Loucy (cell line): Measurements from ENCODE around the gene SLC25A13.
"Not testable (repeated sequence)": the region's sequence is repeated elsewhere in the genome, so short reads cannot be mapped to it uniquely, and the experiment has no call there.

Source experiments
- H2AFZ ChIP-seq: fragments of 200-600 bp; sonication (generic); 2 replicates; pipeline ENCODE4 v1.6.0; 2016; ENCODE audit warnings: antibody characterized with exemption, mild to moderate bottlenecking, low read length, moderate library complexity
- H3F3A ChIP-seq: fragments of 200-600 bp; 2 replicates; pipeline ENCODE4 v1.6.0; 2016; ENCODE audit warnings: antibody characterized with exemption, low read depth, mild to moderate bottlenecking
- H3K27me3 ChIP-seq: fragments of 200-600 bp; sonication (generic); 2 replicates; pipeline ENCODE4 v1.6.1; 2014; ENCODE audit warnings: low read length, mild to moderate bottlenecking; ENCODE audit not compliant: insufficient read depth, poor library complexity, severe bottlenecking
- H3K36me3 ChIP-seq: fragments of 200-600 bp; sonication (generic); 2 replicates; pipeline ENCODE4 v1.6.1; 2016; ENCODE audit warnings: low read length; ENCODE audit not compliant: insufficient read depth
- H3K4me1 ChIP-seq: fragments of 200-600 bp; sonication (generic); 2 replicates; pipeline ENCODE4 v1.5.1; 2014; ENCODE audit warnings: low read length, mild to moderate bottlenecking; ENCODE audit not compliant: insufficient read depth, poor library complexity, severe bottlenecking
- H3K4me2 ChIP-seq: fragments of 200-600 bp; sonication (generic); 2 replicates; pipeline ENCODE4 v1.6.0; 2014; ENCODE audit warnings: antibody characterized with exemption, low read length, low read depth, mild to moderate bottlenecking; ENCODE audit not compliant: poor library complexity, severe bottlenecking
- H3K4me3 ChIP-seq: fragments of 200-600 bp; sonication (generic); 2 replicates; pipeline ENCODE4 v1.5.1; 2014; ENCODE audit warnings: low read length, mild to moderate bottlenecking, mixed read lengths; ENCODE audit not compliant: poor library complexity, severe bottlenecking
- H3K79me2 ChIP-seq: fragments of 200-600 bp; sonication (generic); 2 replicates; pipeline ENCODE4 v1.6.1; 2014; ENCODE audit warnings: low read length; ENCODE audit not compliant: insufficient read depth
- H3K9ac ChIP-seq: fragments of 200-600 bp; sonication (generic); 2 replicates; pipeline ENCODE4 v1.6.0; 2014; ENCODE audit warnings: mild to moderate bottlenecking, low read depth, low read length, moderate library complexity; ENCODE audit not compliant: poor library complexity, severe bottlenecking
- H3K9me2 ChIP-seq: fragments of 200-600 bp; sonication (generic); replicated peaks from 2 replicates; pipeline ENCODE4 v1.6.1; 2016; ENCODE audit warnings: low read depth, low read length, mixed read lengths
- H3K9me3 ChIP-seq: fragments of 200-600 bp; sonication (generic); 2 replicates; pipeline ENCODE4 v1.6.1; 2014; ENCODE audit warnings: mild to moderate bottlenecking, antibody characterized with exemption, low read length, low read depth; ENCODE audit not compliant: insufficient read depth
- H4K20me1 ChIP-seq: fragments of 200-600 bp; sonication (generic); 2 replicates; pipeline ENCODE4 v1.6.0; 2014; ENCODE audit warnings: antibody characterized with exemption, low read length, mild to moderate bottlenecking; ENCODE audit not compliant: insufficient read depth, poor library complexity, severe bottlenecking
- EZH2phosphoT487 ChIP-seq: fragments of 200-600 bp; IDR thresholded peaks from 2 replicates; pipeline ENCODE4 v1.6.1; 2018; ENCODE audit warnings: antibody characterized with exemption, mild to moderate bottlenecking, moderate library complexity, borderline replicate concordance
- TF ChIP-seq, protein P1 (sequence below): fragments of 200-600 bp; sonication (generic); conservative IDR thresholded peaks from 2 replicates; pipeline ENCODE4 v1.5.1; 2014; ENCODE audit warnings: mild to moderate bottlenecking, antibody characterized with exemption, low read length

The SLC25A13 gene

GRCh38 chr7:96327429-96327828 lies 5.5 kb upstream of the SLC25A13 start:
- no peaks in the 10 kb centered on the region for H3K36me3 ChIP-seq
- H4K20me1 ChIP-seq = no peaks in the 10 kb centered on the region
- H3K9me2 ChIP-seq = no peaks in the 10 kb centered on the region
- no peaks in the 10 kb centered on the region for H3K9me3 ChIP-seq
- H3K79me2 ChIP-seq = no peaks in the 10 kb centered on the region
- H2AFZ ChIP-seq = no peak overlapping the region
- H3F3A ChIP-seq = no peaks in the 10 kb centered on the region
- H3K4me1 ChIP-seq = peaks cover 4% of the 10 kb centered on the region
- H3K27me3 ChIP-seq = no peaks in the 10 kb centered on the region
- no peak for TF ChIP-seq EZH2phosphoT487
- TF ChIP-seq, protein P1, sequence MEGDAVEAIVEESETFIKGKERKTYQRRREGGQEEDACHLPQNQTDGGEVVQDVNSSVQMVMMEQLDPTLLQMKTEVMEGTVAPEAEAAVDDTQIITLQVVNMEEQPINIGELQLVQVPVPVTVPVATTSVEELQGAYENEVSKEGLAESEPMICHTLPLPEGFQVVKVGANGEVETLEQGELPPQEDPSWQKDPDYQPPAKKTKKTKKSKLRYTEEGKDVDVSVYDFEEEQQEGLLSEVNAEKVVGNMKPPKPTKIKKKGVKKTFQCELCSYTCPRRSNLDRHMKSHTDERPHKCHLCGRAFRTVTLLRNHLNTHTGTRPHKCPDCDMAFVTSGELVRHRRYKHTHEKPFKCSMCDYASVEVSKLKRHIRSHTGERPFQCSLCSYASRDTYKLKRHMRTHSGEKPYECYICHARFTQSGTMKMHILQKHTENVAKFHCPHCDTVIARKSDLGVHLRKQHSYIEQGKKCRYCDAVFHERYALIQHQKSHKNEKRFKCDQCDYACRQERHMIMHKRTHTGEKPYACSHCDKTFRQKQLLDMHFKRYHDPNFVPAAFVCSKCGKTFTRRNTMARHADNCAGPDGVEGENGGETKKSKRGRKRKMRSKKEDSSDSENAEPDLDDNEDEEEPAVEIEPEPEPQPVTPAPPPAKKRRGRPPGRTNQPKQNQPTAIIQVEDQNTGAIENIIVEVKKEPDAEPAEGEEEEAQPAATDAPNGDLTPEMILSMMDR = no peak
- H3K4me3 ChIP-seq = no peak overlapping the region
- no peak overlapping the region for H3K9ac ChIP-seq
- H3K4me2 ChIP-seq = no peak overlapping the region

- not testable (repeated sequence) for H3K79me2 ChIP-seq, H3K9ac ChIP-seq, H3K9me3 ChIP-seq, H3K4me2 ChIP-seq, H3K36me3 ChIP-seq, H3K4me3 ChIP-seq, H3K9me2 ChIP-seq, H4K20me1 ChIP-seq, H3K4me1 ChIP-seq, H3F3A ChIP-seq, H3K27me3 ChIP-seq, H2AFZ ChIP-seq
Measured at GRCh38 chr7:96326752-96327151, 4.9 kb upstream of the SLC25A13 start.

- H3K4me2 ChIP-seq = peak overlapping the region; percentile 93
Measured at GRCh38 chr7:96322847-96323461, 1.1 kb upstream of the SLC25A13 start.

DNA sequence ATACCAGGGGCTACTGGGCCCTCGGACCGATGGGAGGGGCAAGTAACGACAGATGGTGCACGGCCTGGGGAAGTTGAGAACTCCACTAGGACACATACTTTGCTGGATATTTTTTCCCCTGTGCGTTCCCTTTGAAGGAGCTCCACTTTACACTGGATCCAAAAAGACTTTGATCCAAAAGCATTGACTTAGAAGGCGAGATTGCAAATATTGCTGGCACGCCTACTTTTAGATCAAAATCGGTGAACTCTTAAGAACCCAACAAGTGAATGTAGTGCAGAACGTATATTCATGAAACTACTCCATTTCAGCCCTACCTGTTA lies 436 bp upstream of the SLC25A13 start:
- no peaks in the 10 kb centered on the region for H3K36me3 ChIP-seq
- peak overlapping the region; percentile 86 for H3K4me3 ChIP-seq
- no peaks in the 10 kb centered on the region for H3K27me3 ChIP-seq
- H3K9me2 ChIP-seq = no peaks in the 10 kb centered on the region
- no peaks in the 10 kb centered on the region for H3K9me3 ChIP-seq
- H3K4me1 ChIP-seq = peaks cover 38% of the 10 kb centered on the region
- H3K9ac ChIP-seq = peak overlapping the region; percentile 86
- H4K20me1 ChIP-seq = no peaks in the 10 kb centered on the region
- no peaks in the 10 kb centered on the region for H3F3A ChIP-seq
- peak overlapping the region; percentile 97 for H2AFZ ChIP-seq
- peaks cover 46% of the 10 kb centered on the region for H3K79me2 ChIP-seq
- peak overlapping the region; percentile 93 for H3K4me2 ChIP-seq
- TF ChIP-seq, protein P1 = no peak
- no peak for TF ChIP-seq EZH2phosphoT487

More at GRCh38 chr7:96322847-96323461, 1.1 kb upstream of the SLC25A13 start:
- Histone ChIP-seq H3K4me3 (peak overlapping the region; percentile 86), H2AFZ (no peak overlapping the region), H3K9ac (no peak overlapping the region), H3K79me2 (peaks cover 42% of the 10 kb centered on the region), H4K20me1 (no peaks in the 10 kb centered on the region), H3K27me3 (no peaks in the 10 kb centered on the region), H3K9me2 (no peaks in the 10 kb centered on the region), H3K4me1 (peaks cover 36% of the 10 kb centered on the region), H3F3A (no peaks in the 10 kb centered on the region), H3K36me3 (no peaks in the 10 kb centered on the region), H3K9me3 (no peaks in the 10 kb centered on the region)
- TF ChIP-seq, protein P1 = no peak
- TF ChIP-seq EZH2phosphoT487 = no peak
